DMS153 (cell line): Measurements from ENCODE around the gene CAPG.
A peak's percentile ranks its signal among the peaks of the same experiment; 100 is the strongest.
"Not testable (repeated sequence)": the region's sequence is repeated elsewhere in the genome, so short reads cannot be mapped to it uniquely, and the experiment has no call there.

Experiments
- DNase-seq: peaks from one replicate; lab custom pipeline; 2025; lab: John Stamatoyannopoulos, UW

Gene CAPG

GRCh38 chr2:85396531-85397470 is 13.4 kb downstream of the CAPG start:
- no peak for DNase-seq

DNA sequence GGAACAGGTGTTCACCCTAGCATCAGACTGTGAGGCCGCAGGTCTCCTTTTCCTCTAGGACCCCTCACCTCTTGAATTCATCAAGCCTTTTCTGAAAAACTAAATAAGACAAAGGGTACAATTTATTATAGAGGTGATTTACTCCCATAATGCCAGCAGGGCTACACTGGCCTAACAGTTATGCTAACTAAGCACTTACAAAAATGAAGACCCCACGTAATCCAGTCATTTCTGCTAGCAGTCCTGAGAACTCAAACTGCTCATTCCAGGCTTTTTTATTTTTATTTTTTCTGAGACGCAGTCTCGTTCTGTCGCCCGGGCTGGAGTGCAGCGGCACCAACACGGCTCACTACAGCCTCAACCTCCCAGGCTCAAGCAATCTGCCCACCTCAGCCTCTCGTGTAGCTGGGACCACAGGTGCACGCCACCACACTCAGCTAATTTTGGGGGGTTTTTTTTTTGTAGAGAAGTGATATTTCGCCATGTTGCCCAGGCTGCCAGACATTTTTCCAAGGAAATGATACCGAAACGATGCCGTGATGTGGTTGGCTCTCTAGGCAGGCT is 14.2 kb downstream of the CAPG start:
- DNase-seq: no peak

- no peak for DNase-seq
Observed at GRCh38 chr2:85394976-85395375, 15.2 kb downstream of the CAPG start.

DNA sequence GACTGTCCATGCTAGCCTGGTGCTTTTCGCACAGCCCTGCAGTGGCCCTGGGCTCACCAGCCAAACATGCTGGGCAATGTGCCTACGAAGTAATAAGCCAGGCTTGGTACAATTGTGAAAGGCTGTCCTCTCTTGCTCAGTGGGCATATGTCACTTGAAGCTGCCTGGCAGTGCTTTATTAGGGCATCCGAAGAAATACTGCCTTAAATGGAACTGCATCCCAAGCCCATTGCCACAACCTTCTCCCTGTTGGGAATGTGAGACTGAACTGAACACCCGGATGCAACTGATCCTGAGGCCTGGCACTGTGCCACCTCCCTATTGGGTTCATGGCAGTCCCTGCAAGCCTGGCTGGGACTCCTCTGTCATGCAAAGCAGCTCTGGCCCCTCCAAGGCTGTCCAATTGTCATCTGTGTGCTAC is 15.9 kb downstream of the CAPG start:
- DNase-seq: peak; percentile 25

GRCh38 chr2:85393836-85394235 is 16.3 kb downstream of the CAPG start:
- no peak for DNase-seq

GRCh38 chr2:85390941-85391669 is 19.1 kb downstream of the CAPG start:
- DNase-seq: no peak

DNA sequence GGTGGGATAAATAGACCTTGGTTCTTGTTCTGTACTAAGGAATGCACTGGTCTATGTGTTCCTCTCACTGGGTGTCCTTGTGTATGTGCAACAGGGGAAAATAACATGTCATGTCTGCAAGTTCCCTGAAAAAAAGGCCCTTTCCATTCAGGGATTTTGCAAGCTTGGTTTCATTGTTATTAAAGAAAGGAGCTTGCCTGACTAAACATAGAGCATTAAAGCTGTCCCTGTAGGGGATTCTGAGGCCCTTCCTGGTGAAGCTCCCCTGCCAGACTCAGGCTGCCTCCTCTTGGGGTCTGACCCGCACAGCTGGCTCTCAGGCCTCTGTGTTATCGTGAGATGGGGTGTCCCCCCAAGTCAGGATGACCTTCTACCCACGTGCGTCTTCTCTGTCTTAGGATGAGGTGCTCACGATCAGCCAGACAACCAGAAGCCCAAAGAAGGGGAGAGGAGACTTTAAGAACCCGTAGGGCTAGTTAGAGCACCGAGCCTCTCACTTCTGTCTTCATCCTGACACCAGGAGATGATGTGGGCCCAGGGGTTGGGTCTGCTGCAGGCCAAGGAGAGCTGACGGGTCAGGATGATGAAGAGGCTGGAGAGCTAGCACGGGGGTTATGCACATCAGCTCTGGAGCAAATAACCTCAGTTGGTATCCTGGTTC is 21.2 kb downstream of the CAPG start:
- DNase-seq: no peak

DNA sequence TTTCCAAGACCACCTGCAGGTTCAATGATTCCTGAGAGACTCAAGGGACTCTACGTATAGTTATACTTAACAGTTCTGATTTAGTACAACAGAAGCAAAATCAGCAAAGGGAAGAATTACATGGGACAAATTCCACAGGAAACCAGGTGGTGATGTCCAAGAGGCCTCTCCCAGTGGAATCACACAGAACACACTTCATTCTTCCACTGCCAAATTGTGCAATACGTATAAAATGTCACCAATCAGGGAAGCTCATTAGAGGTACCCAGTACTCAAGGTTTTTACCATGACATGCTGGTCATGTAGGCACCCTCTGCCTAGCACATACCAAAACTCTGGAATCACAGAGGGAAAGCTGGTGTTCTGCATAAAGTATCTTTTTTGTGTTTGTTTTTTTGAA is 22.4 kb downstream of the CAPG start:
- no peak for DNase-seq

- DNase-seq: no peak
Observed at GRCh38 chr2:85385746-85386145, 24.4 kb downstream of the CAPG start.

DNA sequence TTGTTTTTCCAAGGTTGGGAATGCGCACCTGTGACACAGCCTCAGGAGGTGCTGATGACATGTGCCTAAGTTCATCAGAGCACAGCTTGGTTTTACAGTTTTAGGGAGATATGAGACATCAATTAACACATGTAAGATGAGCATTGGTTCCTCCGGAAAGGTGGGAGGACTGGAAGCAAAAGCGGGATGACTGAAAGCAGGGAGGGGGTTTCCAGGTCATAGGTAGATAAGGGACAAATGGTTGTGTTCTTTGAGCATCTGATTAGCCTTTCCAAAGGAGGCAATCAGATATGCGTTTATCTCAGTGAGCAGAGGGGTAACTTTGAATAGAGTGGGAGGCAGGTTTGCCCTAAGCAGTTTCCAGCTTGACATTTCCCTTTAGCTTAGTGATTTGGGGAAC is 26.3 kb downstream of the CAPG start:
- DNase-seq: no peak

GRCh38 chr2:85383151-85383550 is 27.0 kb downstream of the CAPG start:
- not testable (repeated sequence) for DNase-seq

DNA sequence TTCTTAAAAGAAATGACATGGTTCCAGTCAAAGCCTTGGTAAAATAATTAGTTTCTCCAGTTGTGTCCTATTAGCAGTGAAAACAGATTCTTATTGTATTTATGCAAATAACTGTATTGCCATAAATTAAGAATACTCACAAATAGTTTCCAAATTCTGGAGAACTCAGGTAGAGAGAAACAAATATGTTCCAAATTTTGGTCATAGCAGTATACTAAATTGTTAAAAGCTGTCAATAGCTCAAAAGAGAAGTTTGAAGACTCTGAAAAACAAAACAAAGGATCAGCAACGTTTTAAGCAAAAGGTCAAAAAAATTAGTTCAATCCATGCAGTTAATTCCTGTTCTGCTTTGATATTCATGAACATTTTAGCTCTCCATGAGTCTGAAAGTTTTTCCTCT is 30.1 kb downstream of the CAPG start:
- no peak for DNase-seq

- DNase-seq: no peak
Observed at GRCh38 chr2:85378257-85378656, 31.9 kb downstream of the CAPG start.

- no peak for DNase-seq
Observed at GRCh38 chr2:85377083-85377482, 33.1 kb downstream of the CAPG start.

DNA sequence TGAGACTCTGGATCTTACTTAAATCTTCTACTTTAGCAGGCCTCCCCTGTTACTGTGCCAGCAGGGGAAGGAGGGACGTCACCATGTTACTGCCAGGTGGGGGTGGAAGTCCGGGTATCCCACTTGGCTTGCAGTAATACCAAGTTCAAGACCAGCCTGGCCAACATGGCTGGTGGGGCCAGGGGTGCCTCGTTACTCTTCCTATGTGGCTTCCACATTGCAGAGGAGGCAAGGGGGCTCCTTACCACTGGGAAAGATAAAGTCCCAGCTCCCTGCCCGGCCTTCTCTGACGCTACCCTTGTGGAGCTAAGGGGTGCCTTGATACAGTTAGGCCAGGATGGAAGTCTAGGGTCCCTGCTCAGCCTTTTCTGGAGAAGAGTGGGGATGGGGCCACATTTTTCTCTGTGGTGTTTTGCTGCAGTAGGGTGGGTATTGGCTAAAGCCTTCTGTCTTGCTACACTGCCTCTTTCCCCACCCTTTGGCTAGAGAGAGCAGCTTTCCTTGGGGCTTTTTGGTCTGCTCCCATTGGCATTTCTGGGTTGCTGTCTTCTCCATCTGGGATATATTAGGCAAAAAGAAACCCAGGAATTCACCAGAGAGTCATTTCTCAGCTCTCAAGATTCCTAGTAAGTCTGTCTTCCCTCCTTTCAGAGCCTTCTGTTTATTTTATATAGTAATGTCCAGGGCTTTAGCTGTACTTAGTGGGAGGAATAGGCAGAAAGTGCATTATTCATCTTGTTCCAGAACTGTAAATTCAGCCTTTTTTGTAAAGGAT is 33.7 kb downstream of the CAPG start:
- DNase-seq: no peak

- DNase-seq: no peak
Observed at GRCh38 chr2:85371045-85371444, 39.1 kb downstream of the CAPG start.

DNA sequence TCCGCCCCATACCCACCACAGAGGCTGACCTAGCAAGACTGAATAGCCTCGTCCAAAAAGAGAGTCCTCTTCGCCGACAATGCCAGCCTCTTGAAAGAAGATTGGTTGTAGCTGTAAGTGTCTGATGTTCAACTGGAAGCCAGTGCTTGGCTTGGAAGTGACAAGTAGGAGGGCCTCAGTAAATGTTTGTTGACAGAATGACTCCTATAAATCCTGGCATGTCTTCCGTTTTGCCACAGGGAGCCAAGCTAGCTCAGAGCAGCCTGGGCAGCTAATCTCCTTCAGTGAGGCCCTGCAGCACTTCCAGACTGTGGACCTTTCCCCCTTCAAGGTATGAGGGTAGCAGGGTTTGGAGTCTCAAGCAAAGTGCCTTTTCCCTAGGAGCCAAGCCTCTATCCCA is 40.7 kb downstream of the CAPG start:
- no peak for DNase-seq

DNA sequence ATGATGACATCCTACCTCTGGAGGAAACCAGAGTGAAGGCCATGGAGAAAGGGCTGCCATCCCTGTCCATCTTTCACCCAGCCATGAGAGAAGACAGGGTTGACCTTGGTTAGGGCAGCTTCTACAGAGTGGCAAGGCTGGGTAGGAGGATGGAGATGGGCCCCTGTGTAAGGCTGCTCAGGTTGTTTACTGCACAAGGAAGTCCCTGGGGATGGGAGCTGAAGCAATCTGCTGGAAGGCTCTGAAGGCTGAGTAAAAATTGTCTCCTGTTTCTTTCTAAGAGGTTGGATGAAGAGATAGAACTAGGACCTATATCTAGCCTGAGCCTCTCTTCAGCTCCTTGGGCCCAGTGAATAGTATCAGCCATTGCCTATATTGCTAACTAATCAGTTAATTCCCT is 41.2 kb downstream of the CAPG start:
- no peak for DNase-seq

DNA sequence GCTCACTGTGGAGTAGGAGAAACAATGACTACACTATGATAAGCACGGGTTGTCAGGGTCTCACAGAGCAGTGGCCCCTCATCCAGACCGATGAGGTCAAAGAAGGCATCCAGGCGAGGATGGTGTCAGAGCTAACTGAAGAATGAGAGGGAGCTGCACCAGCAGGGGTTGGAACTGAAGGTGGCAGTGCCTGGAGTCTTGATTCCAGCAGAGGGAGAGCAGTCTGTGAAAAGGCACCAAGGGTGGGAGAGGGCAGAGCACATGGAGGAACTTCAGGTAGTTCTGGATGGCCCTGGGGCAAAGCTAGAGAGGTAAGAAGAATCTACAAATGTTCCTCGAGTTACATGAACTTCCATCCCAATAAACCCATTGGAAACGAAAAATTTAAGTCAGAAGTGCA is 43.0 kb downstream of the CAPG start:
- DNase-seq: no peak

- DNase-seq: not testable (repeated sequence)
Observed at GRCh38 chr2:85362653-85363387, 47.3 kb downstream of the CAPG start.

DNA sequence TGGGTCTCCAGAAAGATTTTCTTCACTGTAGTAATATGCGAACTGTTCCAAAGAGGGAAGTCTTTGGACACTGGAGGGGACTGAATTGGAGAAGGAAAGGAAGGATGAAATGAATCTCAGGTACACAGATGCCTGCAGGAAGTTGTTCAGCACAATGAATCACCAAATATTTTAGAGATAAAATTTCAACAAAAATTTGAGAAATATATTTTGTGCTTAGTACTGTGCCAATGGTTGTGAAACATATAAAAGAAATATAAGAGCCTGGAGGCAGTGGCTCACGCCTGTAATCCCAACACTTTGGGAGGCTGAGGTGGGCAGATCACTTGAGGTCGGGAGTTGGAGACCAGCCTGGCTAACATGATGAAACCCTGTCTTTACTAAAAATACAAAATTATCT is 52.4 kb downstream of the CAPG start:
- DNase-seq: no peak
